NOMO-1 (cell line): ENCODE results near the gene MSRB2.
"Not testable (repeated sequence)": the region's sequence is repeated elsewhere in the genome, so short reads cannot be mapped to it uniquely, and the experiment has no call there.

Experiments used
- DNase-seq, 2 experiments: peaks; one replicate each; lab custom pipeline; 2025; ENCODE audit not compliant: unreplicated experiment in 2 of 2; lab: John Stamatoyannopoulos, UW

Gene MSRB2

GRCh38 chr10:23069019-23069815, 26.2 kb upstream of the MSRB2 start:
- DNase-seq, result no peak

GRCh38 chr10:23070092-23070912, 25.1 kb upstream of the MSRB2 start:
- not testable (repeated sequence) for DNase-seq

DNA sequence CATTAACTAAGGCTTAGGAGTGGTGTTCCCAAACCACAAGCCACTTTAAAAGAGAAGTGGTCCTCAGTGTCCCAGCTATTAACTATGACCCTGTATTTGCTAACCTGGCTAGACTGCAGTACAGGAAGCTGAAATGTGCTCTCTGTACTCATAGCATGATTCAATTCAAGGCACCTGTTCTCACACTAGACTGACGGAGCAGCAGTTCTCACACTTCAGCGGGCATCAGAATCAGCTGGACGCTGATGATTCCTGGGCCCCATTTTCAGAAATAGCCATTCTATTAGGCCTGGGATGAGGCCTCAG, 24.5 kb upstream of the MSRB2 start:
- DNase-seq, result no peak

DNA sequence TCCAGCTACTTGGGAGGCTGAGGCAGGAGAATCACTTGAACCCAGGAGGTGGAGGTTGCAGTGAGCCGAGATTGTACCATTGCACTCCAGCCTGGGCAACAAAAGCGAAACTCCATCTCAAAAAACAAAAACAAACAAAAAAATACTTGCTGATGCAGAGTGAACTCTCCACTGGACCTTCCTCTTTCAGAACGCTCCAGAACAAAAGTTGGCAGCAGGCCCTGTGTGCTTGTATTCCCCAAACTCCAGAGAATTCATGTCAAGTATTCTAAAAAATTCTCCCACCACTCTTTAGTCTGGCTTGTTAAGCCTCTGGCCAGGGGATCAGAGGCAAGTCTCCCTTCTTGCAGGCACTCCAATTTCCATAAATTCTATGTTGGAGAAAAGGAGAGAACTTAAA, 22.8 kb upstream of the MSRB2 start:
- not testable (repeated sequence) for DNase-seq

- DNase-seq, result no peak
These were observed 21.9 kb upstream of the MSRB2 start for GRCh38 chr10:23073527-23073926.

- DNase-seq, result no peak
These were observed 19.7 kb upstream of the MSRB2 start for GRCh38 chr10:23075672-23076071.

DNA sequence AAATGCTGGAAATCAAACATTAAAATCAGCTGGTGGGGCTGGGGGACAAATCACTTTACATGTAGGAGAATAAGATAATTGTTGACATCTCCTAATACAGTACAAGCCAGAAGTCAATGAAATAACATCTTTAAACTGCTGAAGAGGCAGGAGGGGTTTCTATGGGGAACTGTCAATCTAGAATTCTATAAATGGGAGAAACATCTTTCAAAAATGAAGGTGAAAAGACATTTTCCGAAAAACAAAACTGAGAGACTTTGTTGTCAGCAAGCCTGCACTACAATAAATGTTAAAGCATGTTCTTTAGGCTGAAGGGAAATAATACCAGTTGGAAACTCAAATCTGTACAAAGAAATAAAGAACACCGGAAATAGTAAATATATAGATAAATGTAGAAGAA, 17.3 kb upstream of the MSRB2 start:
- no peak for DNase-seq

DNA sequence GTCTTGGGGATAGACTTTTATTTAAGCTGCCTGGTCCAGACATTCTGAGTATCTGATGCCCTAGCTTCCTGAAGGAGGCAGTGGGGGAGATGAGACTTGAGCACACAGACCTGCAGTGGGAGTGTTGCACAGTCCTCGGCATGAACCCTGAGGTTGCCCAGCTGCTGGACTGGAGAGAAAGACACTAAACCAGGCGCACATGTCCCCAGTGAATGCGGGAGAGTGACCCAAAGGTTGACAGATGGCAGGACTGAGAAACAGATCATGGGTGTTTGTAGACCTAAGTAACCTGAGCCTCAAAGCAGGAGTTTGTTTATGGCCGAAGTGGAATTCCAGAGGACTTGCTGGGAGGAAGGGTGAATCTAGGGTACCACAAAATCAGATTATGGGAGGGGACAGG, 15.7 kb upstream of the MSRB2 start:
- DNase-seq, result no peak

GRCh38 chr10:23080262-23080661, 15.1 kb upstream of the MSRB2 start:
- DNase-seq, result no peak

- no peak for DNase-seq
These were observed 14.1 kb upstream of the MSRB2 start for GRCh38 chr10:23081221-23081750.

DNA sequence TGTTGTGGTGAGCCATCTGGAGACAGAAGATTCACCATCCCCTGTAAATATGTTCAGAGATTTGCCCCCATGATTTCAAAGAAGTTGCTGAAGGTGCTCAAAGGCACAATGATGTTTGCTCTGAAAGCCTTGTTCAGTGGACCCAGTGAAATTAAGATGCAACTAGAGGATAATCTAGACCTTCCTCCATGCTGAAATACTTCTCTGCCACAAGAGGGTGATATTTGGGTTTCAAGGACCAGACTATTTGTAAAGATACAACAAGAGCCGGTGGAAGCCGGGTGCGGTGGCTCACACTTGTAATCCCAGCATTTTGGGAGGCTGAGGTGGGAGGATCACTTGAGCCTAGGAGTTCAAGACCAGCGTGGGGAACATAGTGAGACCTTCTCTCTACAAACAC, 13.5 kb upstream of the MSRB2 start:
- DNase-seq, result no peak

DNA sequence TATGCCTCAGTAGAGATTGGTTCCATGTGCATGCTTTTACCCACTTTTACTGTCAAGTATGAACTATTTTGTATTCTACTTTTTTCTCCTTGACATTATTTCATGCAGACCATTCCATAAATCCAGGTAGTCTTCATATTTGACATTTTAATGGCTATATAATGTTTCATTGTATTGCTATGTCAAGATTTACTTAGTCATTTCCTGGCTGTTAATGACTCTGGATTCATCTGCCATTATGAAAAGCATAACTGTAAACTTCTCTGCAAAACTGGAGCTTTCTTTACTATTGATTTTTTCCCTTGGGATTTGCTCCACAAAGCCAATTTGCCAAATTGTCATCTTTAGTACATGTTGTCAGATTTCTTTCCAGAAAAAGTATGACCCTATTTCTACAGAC, 6.8 kb upstream of the MSRB2 start:
- no peak for DNase-seq

DNA sequence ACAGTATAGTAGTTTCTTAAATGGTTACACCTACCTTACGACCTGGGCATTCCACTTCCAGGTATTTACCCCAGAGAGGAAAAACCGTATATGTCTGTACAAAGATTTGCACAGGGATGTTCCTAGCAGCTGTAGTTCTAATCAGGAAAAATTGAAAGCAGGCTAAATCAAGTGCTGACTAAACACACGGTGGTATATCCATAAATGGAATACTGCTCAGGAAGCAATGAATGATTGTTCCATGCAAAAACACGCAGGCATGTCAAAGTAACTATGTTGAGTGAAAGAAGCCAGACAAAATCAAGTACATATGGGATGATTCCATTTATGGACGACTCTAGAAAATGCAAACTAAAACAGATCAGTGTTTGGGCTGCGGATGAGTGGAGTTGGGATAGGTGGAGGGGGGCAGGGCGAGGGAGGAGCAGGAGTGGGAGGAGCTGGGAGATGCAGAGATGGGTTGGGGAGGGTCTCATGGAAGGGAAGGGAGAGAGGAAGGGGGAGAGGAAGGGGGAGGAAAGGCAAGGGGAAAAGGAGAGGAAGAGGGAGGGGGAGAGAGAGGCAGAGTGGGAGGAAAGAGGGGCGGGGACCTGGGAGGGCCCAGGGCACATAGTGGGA, 484 bp upstream of the MSRB2 start:
- DNase-seq, result no peak

DNA sequence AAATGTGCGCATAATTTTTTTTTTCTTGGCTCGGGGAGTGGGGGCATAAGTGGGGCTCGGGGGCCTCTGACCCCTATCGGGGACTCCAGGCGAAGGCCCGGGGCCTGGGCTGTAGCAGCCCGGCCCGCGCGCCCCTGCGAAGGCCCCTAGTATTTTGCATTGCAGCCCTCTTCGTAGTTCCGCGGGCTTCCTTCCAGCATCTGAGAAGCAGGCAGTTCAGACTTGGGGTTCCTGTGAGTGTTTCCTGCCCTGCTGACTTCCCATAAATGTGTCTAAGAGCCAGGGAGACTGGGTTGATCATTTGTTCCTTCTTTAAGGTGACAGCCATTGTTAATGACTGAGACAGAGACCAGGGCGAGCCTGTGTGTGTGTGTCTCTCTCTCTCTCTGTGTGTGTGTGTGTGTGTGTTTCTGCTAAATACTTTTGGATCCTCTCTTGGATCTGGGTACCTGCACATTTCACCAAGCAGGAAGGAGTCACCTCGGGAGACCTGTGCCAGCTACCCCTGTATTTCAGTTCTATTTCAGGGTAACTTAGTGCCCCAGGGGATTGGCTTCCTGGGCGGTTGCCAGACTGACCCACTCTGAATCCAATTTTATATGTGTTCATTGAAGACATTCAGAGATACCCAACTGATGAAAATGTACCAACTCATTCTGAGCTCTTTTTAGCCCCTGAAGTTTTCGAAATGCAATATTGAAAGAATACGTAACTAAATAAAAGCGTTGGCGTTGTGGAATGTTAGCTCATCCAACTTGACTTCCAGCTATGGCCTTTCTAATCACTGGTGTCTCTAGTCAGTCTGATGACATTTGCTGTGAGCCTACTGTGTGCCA, 805 bp downstream of the MSRB2 start:
- DNase-seq, result peak; percentile 26 to 60

DNA sequence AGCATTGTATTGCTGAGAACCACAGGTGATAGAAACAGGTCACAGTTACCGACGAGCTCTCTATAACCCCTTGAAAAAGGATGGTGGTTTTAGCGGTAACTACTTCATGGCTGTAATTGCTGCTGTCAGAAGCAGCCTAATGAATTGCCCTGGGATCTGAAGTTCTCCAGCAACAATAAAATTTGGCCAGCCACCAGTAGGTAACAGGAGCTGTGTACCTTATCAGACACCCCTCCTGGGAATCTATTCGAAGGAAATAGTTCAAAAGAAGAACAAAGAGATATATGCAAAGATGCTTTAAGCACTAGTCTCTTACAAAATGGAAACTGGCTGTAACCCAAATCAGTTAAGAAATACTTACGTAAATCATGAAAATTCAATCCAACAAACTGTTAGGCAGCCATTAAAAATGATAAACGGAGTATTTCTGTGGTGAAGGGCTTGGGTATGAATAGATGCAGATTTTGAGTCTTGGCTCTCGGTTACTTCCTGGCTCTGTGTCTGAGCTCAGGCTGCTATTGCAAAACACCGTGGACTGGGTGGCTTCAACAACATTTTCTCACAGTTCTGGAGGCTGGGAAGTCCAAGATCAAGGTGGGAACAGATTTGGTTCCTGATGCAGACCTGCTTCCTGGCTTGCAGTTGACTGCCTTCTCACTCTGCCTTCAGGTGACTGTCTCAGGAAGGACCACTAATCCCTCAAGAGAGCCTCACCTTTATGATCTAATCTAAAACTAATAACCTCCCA, 1.6 kb downstream of the MSRB2 start:
- DNase-seq, result peak; percentile 19 to 45

DNA sequence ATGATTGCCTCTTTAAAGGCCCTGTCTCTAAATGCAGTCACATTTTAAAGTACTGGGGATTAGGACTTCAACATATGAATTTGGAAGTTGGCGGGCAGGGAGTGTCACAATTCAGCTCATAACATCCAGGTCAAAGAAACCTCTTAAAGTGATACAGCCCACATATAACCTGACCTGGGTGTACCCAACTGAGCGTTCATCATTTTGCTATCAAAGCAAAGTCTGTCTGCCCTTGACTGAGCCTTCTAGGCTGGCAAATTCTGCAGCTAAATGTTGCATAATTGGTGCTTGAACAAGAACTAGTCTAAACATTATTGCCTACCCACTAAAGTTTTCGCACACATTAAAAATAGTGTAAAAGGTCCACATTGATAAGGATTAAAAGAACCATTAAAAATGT, 3.7 kb downstream of the MSRB2 start:
- no peak for DNase-seq

- no peak for DNase-seq
These were observed 4.4 kb downstream of the MSRB2 start for GRCh38 chr10:23099816-23100215.

DNA sequence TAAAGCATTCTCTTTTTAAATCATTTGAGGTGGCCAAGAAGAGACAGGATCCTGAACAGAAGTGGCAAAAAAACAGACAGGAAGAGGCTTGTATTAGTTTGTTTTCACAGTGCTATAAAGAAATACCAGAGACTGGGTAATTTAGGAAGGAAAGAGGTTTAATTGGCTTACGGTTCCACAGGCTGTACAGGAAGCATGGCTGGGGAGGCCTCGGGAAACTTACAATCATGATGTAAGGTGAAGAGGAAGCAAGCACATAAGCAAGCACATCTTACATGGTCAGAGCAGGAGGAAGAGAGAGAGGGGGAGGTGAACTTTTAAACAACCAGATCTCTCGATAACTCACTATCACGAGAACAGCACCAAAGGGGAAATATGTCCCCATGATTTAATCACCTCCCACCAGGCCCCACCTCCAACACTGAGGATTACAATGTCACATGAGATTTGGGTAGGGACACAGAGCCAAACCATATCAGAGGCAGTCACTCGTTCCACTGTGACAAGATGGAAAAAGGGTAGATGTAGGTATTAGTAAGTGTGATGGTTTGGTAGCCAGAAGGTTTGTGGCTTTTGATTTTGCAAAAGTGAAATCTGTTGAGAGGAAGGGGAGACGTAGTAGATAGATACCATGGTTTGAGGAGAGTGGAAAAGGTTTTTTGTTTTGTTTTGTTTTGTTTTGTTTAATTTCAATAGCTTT, 5.1 kb downstream of the MSRB2 start:
- no peak for DNase-seq

DNA sequence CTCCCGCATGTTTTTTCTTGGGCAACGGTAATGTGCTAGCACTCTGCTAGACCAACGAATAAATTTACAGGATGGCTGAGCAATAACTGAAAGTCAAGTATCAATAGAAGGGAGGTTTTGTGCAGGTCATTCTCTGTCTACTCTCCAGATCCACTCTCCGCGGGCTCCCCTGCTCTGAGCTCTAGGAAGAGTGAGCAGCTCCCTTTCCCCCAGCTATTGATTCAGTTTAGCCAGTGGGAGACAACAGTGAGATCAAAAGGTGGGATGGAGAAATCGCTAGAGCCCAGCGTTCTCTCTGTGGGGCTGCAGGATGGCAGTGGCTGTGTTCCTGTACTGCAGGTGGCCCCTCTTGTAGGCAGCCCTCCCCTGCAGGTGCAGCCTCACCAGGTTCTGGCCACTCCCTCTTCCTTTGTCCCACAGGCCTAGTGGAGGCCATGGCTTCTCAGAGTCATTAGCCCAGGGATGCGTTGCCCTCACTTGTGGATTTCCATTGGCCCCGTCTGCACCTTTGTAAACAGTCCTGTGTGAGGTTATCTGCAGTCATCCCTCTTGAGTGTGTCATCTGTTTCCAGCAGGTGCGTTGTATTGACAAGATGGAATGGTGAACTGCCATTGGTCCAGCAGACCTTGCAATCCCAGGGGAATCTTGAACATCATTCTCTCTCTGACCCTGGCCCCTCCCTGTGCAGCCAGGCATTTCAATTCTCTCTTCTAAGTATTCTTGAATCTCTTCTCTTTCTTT, 11.1 kb downstream of the MSRB2 start:
- no peak for DNase-seq
